Hepatocyte (in vitro differentiated cells): ENCODE measurements around the gene SLC30A3. TPM values are rescaled to one million over a fixed set of nuclear protein-coding genes. Genes with fewer than 3 reads are reported as not detected.

Experiments
- DNase-seq: peaks from one replicate; pipeline ENCODE4 v3.0.0-alpha.2; 2016; ENCODE audit warnings: low spot score
- H2AFZ ChIP-seq: fragments of 200-600 bp; sonication (generic); 2 replicates; pipeline ENCODE4 v1.6.0; 2016; ENCODE audit warnings: antibody characterized with exemption, mild to moderate bottlenecking
- H3K27ac ChIP-seq: fragments of 200-600 bp; sonication (generic); 2 replicates; pipeline ENCODE4 v1.5.1; 2016; ENCODE audit warnings: mild to moderate bottlenecking
- H3K27me3 ChIP-seq: fragments of 200-600 bp; sonication (generic); 2 replicates; pipeline ENCODE4 v1.6.1; 2016
- H3K36me3 ChIP-seq: fragments of 200-600 bp; sonication (generic); replicated peaks from 2 replicates; pipeline ENCODE4 v1.5.1; 2016; ENCODE audit warnings: low read depth; ENCODE audit not compliant: insufficient read depth
- H3K4me1 ChIP-seq: fragments of 200-600 bp; sonication (generic); 2 replicates; pipeline ENCODE4 v1.5.1; 2016; ENCODE audit warnings: mild to moderate bottlenecking, moderate library complexity; ENCODE audit not compliant: insufficient read depth
- H3K4me2 ChIP-seq: fragments of 200-600 bp; sonication (generic); 2 replicates; pipeline ENCODE4 v1.6.0; 2016
- H3K4me3 ChIP-seq: fragments of 200-600 bp; sonication (generic); 2 replicates; pipeline ENCODE4 v1.5.1; 2016; ENCODE audit warnings: mild to moderate bottlenecking
- H3K79me2 ChIP-seq: fragments of 200-600 bp; sonication (generic); 2 replicates; pipeline ENCODE4 v1.6.0; 2017; ENCODE audit warnings: mild to moderate bottlenecking
- H3K9me2 ChIP-seq: fragments of 200-600 bp; sonication (generic); replicated peaks from 2 replicates; pipeline ENCODE4 v1.6.0; 2017; ENCODE audit warnings: mild to moderate bottlenecking; ENCODE audit not compliant: insufficient read depth
- H3K9me3 ChIP-seq: fragments of 200-600 bp; sonication (generic); 2 replicates; pipeline ENCODE4 v1.5.1; 2016; ENCODE audit warnings: low read depth, mild to moderate bottlenecking
- H4K20me1 ChIP-seq: fragments of 200-600 bp; sonication (generic); 2 replicates; pipeline ENCODE4 v1.6.0; 2016; ENCODE audit warnings: mild to moderate bottlenecking; ENCODE audit not compliant: insufficient read depth, poor library complexity, severe bottlenecking
- CTCF ChIP-seq: fragments of 200-600 bp; sonication (generic); IDR thresholded peaks from 2 replicates; pipeline ENCODE4 v1.5.1; 2016; ENCODE audit warnings: antibody characterized with exemption, mild to moderate bottlenecking; ENCODE audit not compliant: poor library complexity
- EZH2 ChIP-seq: fragments of 200-600 bp; sonication (generic); IDR thresholded peaks from 2 replicates; pipeline ENCODE4 v1.6.1; 2016; ENCODE audit warnings: antibody characterized with exemption, mild to moderate bottlenecking, borderline replicate concordance
- EZH2phosphoT487 ChIP-seq: fragments of 200-600 bp; sonication (generic); IDR thresholded peaks from one replicate; pipeline ENCODE4 v1.6.1; 2018; ENCODE audit warnings: antibody characterized with exemption, mild to moderate bottlenecking, low read depth, moderate library complexity; ENCODE audit not compliant: unreplicated experiment, severe bottlenecking
- WGBS: methylation state at CpG from one replicate; pipeline ENCODE4 v1.1.6; 2016; ENCODE audit warnings: low lambda C conversion rate; ENCODE audit errors: missing lambda C conversion rate; 5-methylcytosine and 5-hydroxymethylcytosine counted together
- polyA plus RNA-seq: library from polyadenylated mRNA; unstranded; fragments of >200 nt; fragmentation: Nextera tagmentation; extraction: Ambion mirVana; gene quantifications from 2 replicates; pipeline ENCODE4 v1.2.1, GENCODE V29; 2016
- total RNA-seq: library from RNA; depleted of rRNA; stranded (reverse); fragments of >200 nt; gene quantifications from 2 replicates; pipeline ENCODE4 v1.2.3, GENCODE V29; 2014

Gene SLC30A3
- total and polyA plus RNA-seq, 2 experiments from 2014 or later: 0.20 TPM; not detected in 1

GRCh38 chr2:27214941-27215340 lies 47.9 kb downstream of the SLC30A3 start:
- 72% methylated on average over 3 of the region's 3 CpGs for WGBS
- TF ChIP-seq CTCF (no peak), EZH2 (no peak), EZH2phosphoT487 (no peak)
- no peaks in the 10 kb centered on the region for H3K9me2 ChIP-seq
- H4K20me1 ChIP-seq: no peaks in the 10 kb centered on the region
- no peaks in the 10 kb centered on the region for H3K9me3 ChIP-seq
- no peak overlapping the region for H3K4me3 ChIP-seq
- peaks cover 31% of the 10 kb centered on the region for H3K4me1 ChIP-seq
- H3K27me3 ChIP-seq: no peaks in the 10 kb centered on the region
- H3K27ac ChIP-seq: no peak overlapping the region
- no peak for DNase-seq
- H2AFZ ChIP-seq: no peak overlapping the region
- H3K79me2 ChIP-seq: peaks cover 35% of the 10 kb centered on the region
- H3K4me2 ChIP-seq: no peak overlapping the region
- H3K36me3 ChIP-seq: no peaks in the 10 kb centered on the region

GRCh38 chr2:27212626-27213471 lies 50.0 kb downstream of the SLC30A3 start:
- Histone ChIP-seq H3K4me2 (peak overlapping the region; percentile 92), H4K20me1 (no peaks in the 10 kb centered on the region), H3K9me2 (no peaks in the 10 kb centered on the region), H3K27ac (peak overlapping the region; percentile 100), H3K4me1 (peaks cover 36% of the 10 kb centered on the region), H3K27me3 (no peaks in the 10 kb centered on the region), H3K36me3 (no peaks in the 10 kb centered on the region), H3K9me3 (no peaks in the 10 kb centered on the region), H3K4me3 (peak overlapping the region; percentile 78), H2AFZ (peak overlapping the region; percentile 80), H3K79me2 (peaks cover 24% of the 10 kb centered on the region)
- TF ChIP-seq CTCF (no peak), EZH2phosphoT487 (no peak), EZH2 (no peak)
- peak; percentile 55 for DNase-seq
- 12% methylated on average over 34 of the region's 34 CpGs for WGBS

- no peaks in the 10 kb centered on the region for H4K20me1 ChIP-seq
- no peaks in the 10 kb centered on the region for H3K36me3 ChIP-seq
- WGBS: under 1% methylated on average over 53 of the region's 73 CpGs
- peaks cover 24% of the 10 kb centered on the region for H3K79me2 ChIP-seq
- H3K9me2 ChIP-seq: no peaks in the 10 kb centered on the region
- peak within 1 kb of the TSS; percentile 100 for H3K27ac ChIP-seq
- no peaks in the 10 kb centered on the region for H3K9me3 ChIP-seq
- peaks cover 35% of the 10 kb centered on the region for H3K4me1 ChIP-seq
- peak within 1 kb of the TSS; percentile 92 for H3K4me2 ChIP-seq
- TF ChIP-seq EZH2 (no peak), EZH2phosphoT487 (no peak), CTCF (no peak)
- peak within 1 kb of the TSS; percentile 78 for H3K4me3 ChIP-seq
- no peaks in the 10 kb centered on the region for H3K27me3 ChIP-seq
- peak; percentile 96 for DNase-seq
- H2AFZ ChIP-seq: peak within 1 kb of the TSS; percentile 88
These were observed 50.8 kb downstream of the SLC30A3 start, which contains the start of the genes ATRAID and SLC5A6 for GRCh38 chr2:27211943-27212625. Gene ATRAID (plus strand): TSS chr2:27212041. CDS start chr2:27212369, 328 bp downstream. Gene SLC5A6 (minus strand): TSS chr2:27212268. CDS start chr2:27207650, 4,618 bp downstream.
